SK-N-SH (cell line): Measurements from ENCODE around the gene ABCA4. TPM values are rescaled to one million over a fixed set of nuclear protein-coding genes. Genes with fewer than 3 reads are reported as not detected.
"Not testable (repeated sequence)": the region's sequence is repeated elsewhere in the genome, so short reads cannot be mapped to it uniquely, and the experiment has no call there.

Experiments used
- CTCF ChIA-PET: fragments of 300-600, 350-600 bp; formaldehyde crosslinking; extraction: SDS; loops from one replicate; lab custom pipeline; 2021; lab: Yijun Ruan, JAX
- POLR2A ChIA-PET: fragments of 350-600 bp; sonication (Branson Sonifier 250); formaldehyde crosslinking; extraction: SDS; loops from one replicate; lab custom pipeline; 2020; ENCODE audit warnings: antibody characterized with exemption, inconsistent platforms; lab: Yijun Ruan, JAX
- DNase-seq: peaks from one replicate; pipeline ENCODE4 v3.0.0; 2012
- H2AFZ ChIP-seq: fragments of 200-600 bp; sonication (generic); 2 replicates; pipeline ENCODE4 v1.8.1; 2016; ENCODE audit warnings: antibody characterized with exemption, mild to moderate bottlenecking, low read depth
- H3F3A ChIP-seq: fragments of 200-600 bp; sonication (generic); replicated peaks from 2 replicates; pipeline ENCODE3; 2016; ENCODE audit warnings: antibody characterized with exemption, mild to moderate bottlenecking; ENCODE audit not compliant: insufficient read depth
- H3K27ac ChIP-seq, 2 experiments: fragments of 200-500 bp in 1 of 2; fragments of 200-600 bp in 1 of 2; sonication (Bioruptor generic) in 1 of 2; sonication (generic), shearing (Covaris generic) in 1 of 2; 2 replicates each; pipeline versions ENCODE4 v1.5.1 to v1.6.1; 2014 to 2016; ENCODE audit warnings: low read depth in 2 of 2, inconsistent platforms in 1 of 2, low read length in 1 of 2, mild to moderate bottlenecking in 1 of 2, mixed read lengths in 1 of 2
- H3K27me3 ChIP-seq: fragments of 200-600 bp; sonication (generic), shearing (Covaris generic); 2 replicates; pipeline ENCODE4 v1.6.1; 2016; ENCODE audit warnings: mixed run types; ENCODE audit not compliant: insufficient read depth
- H3K36me3 ChIP-seq, 2 experiments: fragments of 200-500 bp in 1 of 2; fragments of 200-600 bp in 1 of 2; sonication (Bioruptor generic) in 1 of 2; sonication (generic) in 1 of 2; replicated peaks in 1 of 2; 2 replicates each; pipeline versions ENCODE3 to v1.5.1; 2014 to 2016; ENCODE audit warnings: low read length in 1 of 2, mild to moderate bottlenecking in 1 of 2; ENCODE audit not compliant: insufficient read depth in 2 of 2, control insufficient read depth in 1 of 2
- H3K4me1 ChIP-seq, 2 experiments: fragments of 200-500 bp in 1 of 2; fragments of 200-600 bp in 1 of 2; sonication (Bioruptor generic) in 1 of 2; sonication (generic), shearing (Covaris generic) in 1 of 2; 2 replicates each; pipeline versions ENCODE4 v1.5.1 to v1.6.1; 2014 to 2016; ENCODE audit warnings: low read depth in 1 of 2, low read length in 1 of 2, mixed run types in 1 of 2; ENCODE audit not compliant: insufficient read depth in 2 of 2, control insufficient read depth in 1 of 2
- H3K4me2 ChIP-seq: fragments of 200-600 bp; sonication (generic), shearing (Covaris generic); 2 replicates; pipeline ENCODE4 v1.6.1; 2017; ENCODE audit warnings: mixed run types
- H3K4me3 ChIP-seq, 2 experiments: fragments of 200-500 bp in 1 of 2; fragments of 200-600 bp in 1 of 2; sonication (Bioruptor generic) in 1 of 2; sonication (generic), shearing (Covaris generic) in 1 of 2; 2 replicates each; pipeline versions ENCODE4 v1.5.1 to v1.8.1; 2014 to 2016; ENCODE audit warnings: low read depth in 2 of 2, inconsistent platforms in 1 of 2, low read length in 1 of 2, mild to moderate bottlenecking in 1 of 2, mixed read lengths in 1 of 2, moderate library complexity in 1 of 2
- H3K79me2 ChIP-seq: fragments of 200-600 bp; sonication (generic); 2 replicates; pipeline ENCODE4 v1.8.1; 2017; ENCODE audit warnings: mild to moderate bottlenecking; ENCODE audit not compliant: insufficient read depth
- H3K9ac ChIP-seq: fragments of 200-600 bp; sonication (generic); 2 replicates; pipeline ENCODE4 v1.6.1; 2017; ENCODE audit warnings: mixed run types
- H3K9me2 ChIP-seq: fragments of 200-600 bp; sonication (generic); 2 replicates; pipeline ENCODE4 v1.6.1; 2017; ENCODE audit warnings: mixed run types
- H3K9me3 ChIP-seq: fragments of 200-600 bp; sonication (generic); 2 replicates; pipeline ENCODE4 v1.6.1; 2017; ENCODE audit warnings: mixed run types, mild to moderate bottlenecking, moderate library complexity
- H4K20me1 ChIP-seq: fragments of 200-600 bp; sonication (generic); 2 replicates; pipeline ENCODE4 v1.6.1; 2017; ENCODE audit warnings: mild to moderate bottlenecking, mixed run types; ENCODE audit not compliant: insufficient read depth
- CHD2 ChIP-seq: fragments of 150-350 bp; IDR thresholded peaks from 2 replicates; pipeline ENCODE4 v1.6.1; 2018; ENCODE audit warnings: low read length; ENCODE audit not compliant: partially characterized antibody
- ELF1 ChIP-seq: IDR thresholded peaks from 2 replicates; pipeline ENCODE4 v1.4.0; 2012
- FOXM1 ChIP-seq: IDR thresholded peaks from 2 replicates; pipeline ENCODE4 v1.4.0; 2012; ENCODE audit warnings: low read depth, mild to moderate bottlenecking
- GABPA ChIP-seq: IDR thresholded peaks from 2 replicates; pipeline ENCODE4 v1.4.0; 2012; ENCODE audit warnings: low read depth, mild to moderate bottlenecking
- GATA2 ChIP-seq: sonication (generic); formaldehyde crosslinking; IDR thresholded peaks from 2 replicates; pipeline ENCODE4 v1.5.0; 2020; ENCODE audit warnings: mild to moderate bottlenecking, missing genetic modification reagents
- IRF3 ChIP-seq: fragments of 150-350 bp; IDR thresholded peaks from 2 replicates; pipeline ENCODE4 v1.6.1; 2016; ENCODE audit warnings: mild to moderate bottlenecking, low read depth, low read length
- NRF1 ChIP-seq: IDR thresholded peaks from 2 replicates; pipeline ENCODE4 v1.6.1; 2012; ENCODE audit warnings: low read depth, mild to moderate bottlenecking, low read length
- RAD21 ChIP-seq: IDR thresholded peaks from 2 replicates; pipeline ENCODE4 v1.6.1; 2012; ENCODE audit warnings: mild to moderate bottlenecking, low read length
- RXRA ChIP-seq: IDR thresholded peaks from 2 replicates; pipeline ENCODE4 v1.4.0; 2012; ENCODE audit warnings: low read depth, mild to moderate bottlenecking, borderline replicate concordance
- SIN3A ChIP-seq: IDR thresholded peaks from 2 replicates; pipeline ENCODE4 v1.6.1; 2012; ENCODE audit warnings: low read depth, mild to moderate bottlenecking, low read length, moderate library complexity, borderline replicate concordance
- TAF1 ChIP-seq: IDR thresholded peaks from 2 replicates; pipeline ENCODE4 v1.6.1; 2012; ENCODE audit warnings: low read depth, mild to moderate bottlenecking, low read length, moderate library complexity, borderline replicate concordance
- WGBS: methylation state at CpG from one replicate; pipeline ENCODE4 v1.1.6; 2017; ENCODE audit warnings: low lambda C conversion rate; 5-methylcytosine and 5-hydroxymethylcytosine counted together
- polyA plus RNA-seq, 3 experiments: library from polyadenylated mRNA; depleted of rRNA; stranded (reverse); fragments of >200 nt; gene quantifications; 2 replicates each; pipeline ENCODE4 v1.2.3, GENCODE V29; 2012

ABCA4 gene
- polyA plus RNA-seq, 1 of the 3 experiments (the other 2 are of a cell fraction): 0.03 TPM

- no peak for TF ChIP-seq ELF1
- no peak for TF ChIP-seq TAF1
- no peak for TF ChIP-seq GABPA
- TF ChIP-seq SIN3A: no peak
- TF ChIP-seq RXRA: no peak
- TF ChIP-seq CHD2: no peak
- no peak for TF ChIP-seq RAD21
- TF ChIP-seq NRF1: no peak
- TF ChIP-seq GATA2 (CRISPR knock-in tag): no peak
- H3K4me3 ChIP-seq: no peak overlapping the region
- no peaks in the 10 kb centered on the region for H3K36me3 ChIP-seq
- H3K9ac ChIP-seq: no peak overlapping the region
- H3K4me2 ChIP-seq: no peak overlapping the region
- no peaks in the 10 kb centered on the region for H3K9me2 ChIP-seq
- peaks cover 13% of the 10 kb centered on the region for H3F3A ChIP-seq
- H3K27me3 ChIP-seq: no peaks in the 10 kb centered on the region
- DNase-seq: no peak
- no peaks in the 10 kb centered on the region for H4K20me1 ChIP-seq
- no peak overlapping the region for H2AFZ ChIP-seq
- WGBS: 89% methylated on average over 8 of the region's 8 CpGs
- peaks cover 4 to 15% of the 10 kb centered on the region in 2 experiments; a peak in 2 of 4 replicates for H3K4me1 ChIP-seq
- no peak overlapping the region for H3K27ac ChIP-seq
- no peaks in the 10 kb centered on the region for H3K9me3 ChIP-seq
- ChIA-PET CTCF (no interaction called here), POLR2A (interaction anchor here (0.6 kb wide), 1 partner anchor 311 kb away, joined by 3 read pairs; the partner anchor contains the start of gene BCAR3)
- no peaks in the 10 kb centered on the region for H3K79me2 ChIP-seq
Observed at GRCh38 chr1:93992190-93992589, 128.8 kb downstream of the ABCA4 start.

DNA sequence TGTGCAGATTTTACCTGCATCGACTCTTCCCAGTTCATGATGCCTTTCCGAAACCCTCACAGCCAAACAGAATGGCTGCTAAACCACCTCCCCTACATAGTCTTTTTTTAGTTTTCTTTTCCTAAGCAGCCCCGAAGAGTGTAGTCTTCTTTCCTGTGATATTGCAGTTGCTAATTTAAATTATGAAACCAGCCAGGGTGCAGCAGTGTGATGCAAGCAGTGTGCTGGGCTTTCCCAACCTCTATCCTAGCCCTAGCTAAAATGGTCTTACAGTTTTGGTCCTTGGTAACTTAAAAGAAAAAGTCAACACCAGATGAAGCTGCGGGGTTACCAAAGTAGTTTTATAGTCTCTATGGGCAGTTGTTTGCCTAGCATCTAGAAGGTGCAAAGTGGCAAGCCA lies 129.7 kb downstream of the ABCA4 start:
- Histone ChIP-seq H3F3A (peaks cover 13% of the 10 kb centered on the region), H3K27me3 (no peaks in the 10 kb centered on the region), H3K9me2 (no peaks in the 10 kb centered on the region), H4K20me1 (no peaks in the 10 kb centered on the region), H2AFZ (no peak overlapping the region), H3K79me2 (no peaks in the 10 kb centered on the region), H3K9ac (no peak overlapping the region), H3K4me2 (no peak overlapping the region), H3K4me1 (peaks cover 4 to 15% of the 10 kb centered on the region in 2 experiments; a peak in 2 of 4 replicates), H3K36me3 (no peaks in the 10 kb centered on the region), H3K9me3 (no peaks in the 10 kb centered on the region), H3K4me3 (no peak overlapping the region), H3K27ac (no peak overlapping the region)
- WGBS: 78% methylated on average over 4 of the region's 4 CpGs
- ChIA-PET CTCF (interaction anchor here (1.4 kb wide), 1 partner anchor 82 kb away, joined by 4 read pairs; the partner anchor contains the start of gene GCLM), POLR2A (no interaction called here)
- TF ChIP-seq FOXM1 (no peak), IRF3 (no peak)
- DNase-seq: no peak

DNA sequence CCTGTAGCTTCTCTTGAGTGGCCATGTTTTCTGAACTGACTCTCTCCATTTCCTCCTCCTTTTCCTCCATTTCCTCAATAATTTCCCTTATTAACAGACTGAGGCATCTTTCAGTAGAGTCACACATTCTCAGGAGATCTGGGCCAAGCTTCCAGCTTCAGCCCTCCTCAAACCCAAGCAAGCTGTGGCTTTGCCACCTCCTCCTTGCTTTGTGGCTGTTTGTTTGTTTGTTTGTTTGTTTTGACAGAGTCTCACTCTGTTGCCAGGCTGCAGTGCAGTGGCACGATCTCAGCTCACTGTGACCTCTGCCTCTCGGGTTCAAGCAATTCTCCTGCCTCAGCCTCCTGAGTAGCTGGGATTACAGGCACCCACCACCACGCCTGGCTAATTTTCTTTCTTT lies 130.5 kb downstream of the ABCA4 start:
- H3K4me2 ChIP-seq, H3K36me3 ChIP-seq, H3K4me3 ChIP-seq, H3K9me2 ChIP-seq, H3K9ac ChIP-seq, H3K9me3 ChIP-seq, POLR2A ChIA-PET, DNase-seq, H3K79me2 ChIP-seq, H2AFZ ChIP-seq, H3K27ac ChIP-seq, H3K27me3 ChIP-seq, H4K20me1 ChIP-seq: not testable (repeated sequence)
- H3K4me1 ChIP-seq: peaks cover 0 to 15% of the 10 kb centered on the region in 2 experiments; a peak in 1 of 4 replicates
- peaks cover 13% of the 10 kb centered on the region for H3F3A ChIP-seq
- WGBS: 73% methylated on average over 3 of the region's 3 CpGs
- CTCF ChIA-PET: interaction anchor here (1.4 to 2.3 kb wide), 4 partner anchors 35 to 345 kb away, joined by 4 to 10 read pairs (median 6); partner anchors contain the start of gene GCLM
